GM18519 (cell line): Measurements from ENCODE around the gene TLR7.

Source experiments
- ATAC-seq: cut with Tn5 transposase; IDR thresholded peaks from one replicate; pipeline ENCODE4 v1.9.1; 2021; ENCODE audit warnings: mild to moderate bottlenecking, moderate library complexity; ENCODE audit not compliant: unreplicated experiment, low FRiP score

The TLR7 gene

DNA sequence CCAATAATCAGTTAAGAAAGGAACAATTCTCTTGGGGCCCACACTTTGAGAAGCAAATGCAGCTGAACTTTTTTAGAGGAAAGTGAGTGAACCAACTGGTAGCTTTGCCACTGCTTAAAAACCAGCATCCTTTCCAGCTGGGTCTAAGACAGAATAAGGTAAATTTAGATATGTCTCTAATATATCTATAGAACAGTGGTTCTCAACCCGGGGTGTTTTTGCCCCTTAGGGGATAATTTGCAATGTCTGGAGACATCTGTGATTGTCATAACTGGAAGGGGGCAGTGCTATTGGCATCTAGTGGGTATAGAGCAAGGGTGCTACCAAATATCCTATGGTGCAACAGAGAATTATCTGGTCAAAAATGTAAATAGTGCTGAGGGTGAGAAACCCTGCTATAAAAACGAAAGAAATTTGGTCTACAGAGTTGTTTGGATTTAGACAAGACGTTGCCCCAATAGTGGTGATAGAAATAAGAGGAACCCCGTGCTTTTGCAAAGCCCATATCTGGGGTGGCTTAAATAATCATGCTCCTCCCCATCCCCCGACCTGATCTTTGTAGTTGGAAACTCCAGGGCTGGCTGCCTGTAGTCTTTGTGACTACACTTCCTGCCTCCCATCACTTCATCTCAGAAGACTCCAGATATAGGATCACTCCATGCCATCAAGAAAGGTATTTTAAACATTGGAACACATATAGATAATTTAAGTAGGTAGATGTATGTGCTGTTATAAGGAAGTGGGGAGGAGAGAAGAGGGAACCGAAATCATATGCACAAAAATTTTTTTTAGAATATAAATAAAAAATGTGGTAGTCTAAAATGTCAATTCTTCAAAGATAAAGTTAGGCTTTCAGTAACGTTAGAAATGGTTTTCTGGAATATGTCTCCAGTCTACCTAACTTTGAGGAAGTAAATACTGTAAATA, at the start of gene TLR7:
TSS of gene TLR7 (plus strand) at position 622 of the 927 bp plus-strand sequence. CDS start 507 bp downstream, outside the sequence.
- no peak for ATAC-seq

DNA sequence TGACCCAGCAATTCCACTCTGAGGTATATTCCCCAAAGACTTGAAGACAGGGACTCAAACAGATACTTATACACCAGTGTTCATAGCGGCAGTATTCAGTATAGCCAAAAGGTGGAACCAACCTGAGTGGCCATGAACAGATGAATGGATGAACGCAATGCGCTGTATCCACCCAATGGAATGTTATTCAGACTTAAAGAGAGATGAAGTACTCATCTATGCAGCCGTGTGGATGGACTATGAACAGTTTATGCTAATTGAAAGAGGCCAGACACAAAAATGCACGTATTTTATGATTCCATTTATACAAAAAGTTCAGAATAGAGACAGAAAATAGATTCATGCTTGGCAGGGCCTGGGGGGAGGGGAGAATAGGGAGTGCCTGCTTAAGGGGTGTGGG, 49.3 kb upstream of the TLR7 start:
- no peak for ATAC-seq

DNA sequence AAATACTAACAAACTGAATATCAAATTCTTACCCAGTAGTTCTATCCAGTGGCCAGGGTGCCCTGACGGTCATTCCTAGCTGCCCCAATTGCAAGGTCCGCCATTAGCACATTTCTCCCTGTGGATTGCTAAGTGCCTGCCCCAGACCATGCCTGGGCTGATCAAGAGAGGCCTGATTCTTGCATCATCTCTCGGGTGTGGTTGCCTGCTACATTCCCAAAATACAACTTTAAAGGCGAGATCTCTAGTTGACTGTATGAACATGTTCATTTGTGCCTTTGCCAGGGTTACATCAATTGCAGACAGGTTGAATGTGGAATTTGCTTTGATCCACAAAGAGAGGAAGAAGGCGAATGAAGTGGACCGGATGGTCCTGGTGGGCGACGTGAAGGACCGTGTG, 47.6 kb upstream of the TLR7 start:
- ATAC-seq, result no peak

DNA sequence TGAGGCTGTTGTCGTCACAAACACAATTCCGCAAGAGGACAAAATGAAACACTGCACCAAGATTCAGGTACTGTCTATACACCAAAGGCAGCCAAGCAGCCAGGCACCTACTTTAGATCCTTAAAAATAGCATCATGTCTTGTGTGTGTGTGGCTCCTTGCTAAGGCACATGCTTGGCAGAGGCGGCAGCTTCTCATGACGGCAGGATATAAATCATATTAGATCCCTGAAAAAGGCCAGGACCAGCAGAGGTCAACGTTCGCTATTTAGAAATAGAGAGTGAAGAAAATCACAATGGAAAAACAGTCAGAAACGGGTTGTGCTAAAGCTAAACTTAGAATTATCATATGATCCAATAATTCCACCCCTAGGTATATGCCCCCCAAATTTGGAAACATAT, 46.1 kb upstream of the TLR7 start:
- no peak for ATAC-seq

DNA sequence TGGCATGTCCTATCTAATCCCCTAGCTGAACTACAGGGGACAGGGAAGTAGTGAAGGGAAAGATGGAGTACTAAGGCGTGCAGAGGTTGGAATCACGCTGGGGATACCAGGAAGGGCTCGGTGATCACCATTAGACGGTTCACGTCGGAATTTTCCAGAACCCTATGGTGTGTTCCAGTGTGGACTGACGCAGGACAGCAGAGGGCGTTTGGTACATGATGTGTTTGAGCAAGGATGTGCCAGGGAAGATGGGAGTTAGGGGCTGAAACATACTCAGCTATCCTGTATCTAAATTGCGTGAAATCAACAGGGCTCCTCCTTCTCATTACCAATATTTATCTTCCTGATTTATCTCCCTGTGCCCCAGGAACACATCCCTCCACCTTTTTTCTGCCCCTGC, 41.9 kb upstream of the TLR7 start:
- ATAC-seq, result no peak

DNA sequence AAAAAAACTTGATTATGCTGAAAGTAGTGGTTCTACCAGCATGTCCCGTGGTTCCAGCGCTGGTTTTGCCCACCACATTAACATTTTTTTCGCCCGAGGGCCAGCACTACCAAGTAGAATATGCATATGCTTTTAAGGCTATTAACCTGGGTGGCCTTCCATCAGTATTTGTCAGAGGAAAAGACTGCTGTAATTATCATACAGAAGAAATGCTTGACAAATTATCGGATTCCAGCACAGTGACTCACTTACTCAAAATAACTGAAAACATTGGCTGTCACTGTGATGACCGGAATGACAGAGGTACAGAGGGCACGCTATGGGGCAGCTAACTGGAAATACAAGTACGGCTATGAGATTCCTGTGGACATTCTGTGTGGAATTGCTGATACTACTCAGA, 41.1 kb upstream of the TLR7 start:
- no peak for ATAC-seq

DNA sequence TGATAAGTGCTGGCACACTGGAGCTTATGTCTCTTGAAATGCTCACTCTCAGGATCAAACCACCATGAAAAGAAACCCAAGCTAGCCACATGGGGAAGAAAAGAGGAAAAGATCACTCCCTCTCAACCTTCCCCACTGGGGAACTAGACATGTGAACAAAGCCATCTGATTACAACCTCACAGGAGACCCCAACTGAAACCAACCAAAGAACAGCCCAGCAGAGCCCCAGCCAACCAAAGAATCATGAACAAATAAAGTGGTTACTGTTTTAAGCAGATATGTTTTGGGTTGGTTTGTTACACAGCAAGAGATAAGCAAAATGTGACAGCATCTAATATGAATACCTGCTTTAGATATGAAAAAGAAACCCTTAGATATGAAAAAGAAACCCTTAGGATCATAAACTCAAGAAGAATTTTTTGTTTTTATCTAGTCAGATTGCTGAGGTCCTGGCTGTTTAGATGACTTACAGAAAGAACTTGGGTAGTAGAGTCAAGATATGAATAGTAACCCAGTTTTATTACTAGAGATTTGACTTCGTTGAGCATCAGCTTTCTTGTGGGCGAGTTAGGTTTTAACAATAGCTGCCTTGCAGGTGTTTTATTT, 23.7 kb upstream of the TLR7 start:
- ATAC-seq, result no peak

DNA sequence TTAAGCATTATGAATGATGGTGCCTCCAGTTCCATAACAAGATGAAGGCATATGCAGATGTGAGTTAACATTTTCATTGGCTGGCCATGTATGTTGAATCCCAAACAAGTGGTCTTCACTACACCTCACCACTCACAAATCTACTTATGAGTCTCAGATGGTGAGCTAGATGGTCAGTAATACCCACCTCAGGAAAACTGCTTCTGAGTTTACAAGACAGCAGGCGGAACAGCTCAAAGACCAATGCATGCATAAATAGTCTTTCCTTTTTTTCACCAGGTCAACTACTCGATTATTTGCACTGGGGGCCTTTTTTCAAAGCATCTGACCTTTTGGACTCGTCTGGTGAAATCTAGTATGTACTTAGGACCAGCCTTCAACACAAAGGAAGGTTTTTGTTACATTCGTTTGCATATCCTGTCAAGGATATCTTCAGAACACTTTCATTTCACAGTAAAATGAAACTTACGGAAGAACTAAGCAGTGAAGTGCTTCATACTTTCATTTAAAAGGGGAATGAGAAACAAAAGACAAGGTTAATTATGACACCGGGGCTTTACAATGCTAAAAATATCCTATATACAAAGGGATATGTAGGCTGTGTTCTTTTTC, 23.1 kb upstream of the TLR7 start:
- peak; percentile 89 for ATAC-seq

DNA sequence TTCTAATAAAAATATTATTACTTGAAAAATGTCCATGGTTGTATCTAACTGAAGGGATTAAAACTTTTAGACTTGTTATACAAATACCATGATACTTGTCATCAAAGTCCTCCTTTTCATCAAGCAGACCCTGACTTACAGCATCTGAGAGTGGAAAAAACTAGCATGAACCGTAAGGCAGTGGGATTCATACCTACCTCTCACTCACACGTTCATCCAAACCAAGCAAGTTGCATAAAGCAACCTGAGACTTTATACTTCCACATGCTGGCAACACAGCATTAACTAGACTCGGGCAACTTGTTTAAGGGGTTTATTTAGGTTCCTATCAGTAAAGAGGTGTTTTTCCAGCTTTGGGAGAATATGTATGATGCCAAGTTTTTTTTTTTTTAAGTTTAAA, 22.6 kb upstream of the TLR7 start:
- no peak for ATAC-seq

DNA sequence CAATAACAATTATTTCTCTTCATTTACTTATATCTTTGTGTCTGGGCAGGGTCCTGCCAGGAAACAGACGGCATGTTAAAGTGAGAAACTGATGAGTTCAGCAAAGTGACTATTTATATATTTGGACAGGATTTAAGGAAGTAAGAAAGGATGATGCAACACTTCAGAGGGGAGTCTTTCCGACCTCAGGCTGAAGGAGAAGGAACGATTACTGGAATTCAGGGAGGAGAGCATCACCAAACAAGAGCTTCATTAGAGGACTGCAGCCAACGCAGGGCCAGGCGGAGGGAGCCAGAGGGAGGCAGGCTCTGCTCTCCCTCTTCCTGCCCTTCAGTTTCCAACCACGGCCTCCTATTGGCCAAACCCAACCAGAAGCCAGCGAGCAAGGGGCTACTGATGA, 1.5 kb upstream of the TLR7 start:
- no peak for ATAC-seq

DNA sequence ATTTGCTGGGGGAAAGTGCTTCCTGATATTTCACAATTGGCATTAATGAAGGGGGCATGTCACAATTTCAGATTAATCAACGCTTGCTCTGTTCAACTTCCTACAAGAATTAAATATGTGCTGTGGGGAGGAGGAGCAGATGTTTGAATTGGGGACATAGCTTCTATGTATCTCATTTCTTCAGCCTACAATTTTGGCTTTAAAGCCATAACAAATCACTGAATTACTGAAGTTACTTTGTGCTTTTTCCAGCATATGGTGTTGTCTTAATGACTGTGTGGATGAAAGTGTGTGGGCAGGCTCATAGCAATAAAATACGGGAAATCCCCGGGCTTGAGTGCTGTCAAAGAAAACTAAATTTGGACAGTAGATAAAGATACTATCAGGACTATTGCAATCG, 813 bp downstream of the TLR7 start:
- no peak for ATAC-seq

DNA sequence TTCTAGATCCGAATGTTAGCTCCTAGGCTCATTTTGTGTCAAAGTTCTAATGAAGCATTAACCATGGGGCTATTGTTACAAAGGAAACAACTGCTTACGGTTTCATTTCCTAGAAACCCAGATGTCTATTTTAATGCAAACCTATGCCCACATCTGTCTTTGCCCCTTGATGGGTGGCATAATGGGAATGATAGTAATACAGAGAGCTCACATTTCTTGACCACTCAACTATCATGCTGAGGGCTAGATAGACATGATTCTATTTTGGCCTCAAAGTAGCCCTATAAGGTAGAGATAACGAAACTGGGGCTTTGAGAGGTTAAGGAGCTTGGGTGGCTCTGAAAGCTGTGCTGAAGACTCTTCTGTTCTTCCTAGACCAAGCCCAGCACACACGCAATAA, 1.9 kb downstream of the TLR7 start:
- ATAC-seq, result no peak

DNA sequence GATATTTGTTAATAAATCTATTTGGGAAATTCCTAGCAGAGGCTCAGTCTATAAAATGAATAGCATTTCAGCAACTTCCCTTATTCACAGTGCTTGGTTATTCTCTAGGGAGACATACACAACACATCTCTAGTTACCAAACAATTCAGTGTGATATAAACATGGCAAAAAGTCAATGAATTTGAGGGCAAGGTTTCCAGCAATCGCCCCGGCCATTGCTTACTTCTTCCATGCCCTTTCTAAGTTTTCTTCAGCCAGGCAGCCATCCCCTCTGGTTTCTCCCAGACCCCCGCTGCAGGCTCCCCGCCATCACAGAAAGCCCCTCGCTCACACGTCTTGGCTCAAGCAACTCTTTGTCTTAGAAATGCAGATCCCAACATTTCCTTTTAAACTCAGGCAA, 4.4 kb downstream of the TLR7 start:
- ATAC-seq, result no peak

DNA sequence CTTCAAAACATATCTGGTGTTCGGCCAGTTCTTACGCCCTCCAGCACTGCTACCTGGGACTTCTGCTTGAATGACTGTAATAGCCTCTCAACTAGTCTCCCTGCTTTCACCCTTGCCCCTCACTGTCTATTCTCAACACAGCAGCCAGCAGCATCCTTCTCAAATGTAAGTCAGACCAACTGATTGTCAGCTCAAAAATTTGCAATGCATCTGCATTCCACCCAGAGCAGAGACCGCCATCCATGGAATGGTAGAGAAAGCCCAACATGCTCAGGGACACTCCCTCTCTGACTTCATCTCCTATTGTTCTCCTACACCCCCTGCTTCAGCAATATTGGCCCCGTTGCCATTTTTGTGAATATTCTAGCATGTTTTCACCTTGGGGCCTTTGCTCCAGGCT, 5.9 kb downstream of the TLR7 start:
- no peak for ATAC-seq

DNA sequence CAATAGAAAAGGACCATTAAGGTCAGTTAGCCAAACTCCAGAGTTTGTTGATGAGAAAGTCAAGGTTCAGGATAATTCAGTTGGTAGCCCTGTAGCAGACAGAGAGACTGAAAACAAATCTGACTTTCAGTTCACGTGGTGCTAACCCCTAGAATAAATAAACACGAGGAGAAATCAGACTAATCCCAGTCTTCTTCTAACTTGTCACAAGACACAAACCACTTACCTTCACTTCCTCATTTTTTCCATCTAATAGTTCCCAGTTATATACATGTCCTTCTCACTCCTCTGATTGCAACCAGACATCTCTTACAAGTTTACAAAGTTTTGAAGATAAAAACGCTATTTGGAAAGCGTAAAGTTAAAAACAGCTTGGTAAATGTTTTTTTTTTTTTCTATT, 7.7 kb downstream of the TLR7 start:
- no peak for ATAC-seq

DNA sequence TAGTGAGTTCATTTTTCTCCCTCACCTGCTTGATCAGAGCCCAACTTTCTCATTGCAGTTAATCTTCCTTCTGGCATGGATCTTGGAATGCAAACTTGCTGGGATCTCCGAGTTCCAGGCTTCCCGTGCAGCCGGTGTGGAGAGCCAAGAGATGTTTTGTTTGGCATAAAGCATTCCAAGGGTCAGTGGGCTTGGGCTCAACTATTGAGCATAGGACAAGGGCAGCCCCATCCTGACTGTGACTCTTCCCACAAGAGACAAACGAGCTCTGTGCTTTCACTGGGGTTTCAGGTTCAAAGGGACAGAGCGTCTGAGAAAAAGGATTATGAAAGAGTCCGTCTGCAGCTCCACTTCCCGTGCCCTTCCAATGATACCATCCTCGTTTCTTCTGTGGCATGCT, 10.5 kb downstream of the TLR7 start:
- no peak for ATAC-seq

DNA sequence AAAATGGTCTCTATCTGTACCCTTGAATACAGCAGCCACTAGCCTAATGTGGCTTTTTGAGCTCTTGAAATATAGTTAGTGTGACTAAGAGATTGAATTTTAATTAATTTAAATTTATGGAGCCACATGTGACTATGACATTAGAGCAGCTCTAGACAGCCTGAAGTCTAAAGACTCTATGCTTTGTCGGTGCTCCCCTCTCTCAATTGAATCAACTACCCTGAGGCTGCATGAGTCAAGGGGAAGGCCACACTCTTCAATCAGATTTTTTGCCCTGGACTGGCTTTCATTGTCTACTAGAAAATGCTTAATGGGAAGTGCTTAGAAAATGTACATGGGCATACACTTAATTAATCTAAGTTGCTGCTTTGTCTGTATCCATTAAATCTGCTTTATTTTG, 11.7 kb downstream of the TLR7 start:
- no peak for ATAC-seq

DNA sequence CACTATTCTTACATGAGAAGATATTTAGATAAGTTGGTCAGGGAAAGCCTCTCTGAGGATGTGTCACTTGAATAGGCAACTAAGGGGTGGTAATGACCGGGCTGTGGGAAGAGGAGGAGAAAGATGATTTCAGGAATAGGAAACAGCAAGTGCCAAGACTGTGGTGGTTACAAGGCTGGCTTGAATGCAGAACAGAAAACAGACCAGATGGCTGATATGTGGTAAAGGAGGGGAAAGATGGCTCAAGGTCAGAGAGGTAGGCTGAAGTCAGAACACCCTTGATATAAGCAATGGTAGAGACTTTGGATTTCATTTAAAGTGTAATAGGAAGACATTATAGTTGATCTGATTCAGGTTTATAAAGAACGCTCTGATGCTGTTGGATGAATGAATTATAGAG, 15.0 kb downstream of the TLR7 start:
- no peak for ATAC-seq

DNA sequence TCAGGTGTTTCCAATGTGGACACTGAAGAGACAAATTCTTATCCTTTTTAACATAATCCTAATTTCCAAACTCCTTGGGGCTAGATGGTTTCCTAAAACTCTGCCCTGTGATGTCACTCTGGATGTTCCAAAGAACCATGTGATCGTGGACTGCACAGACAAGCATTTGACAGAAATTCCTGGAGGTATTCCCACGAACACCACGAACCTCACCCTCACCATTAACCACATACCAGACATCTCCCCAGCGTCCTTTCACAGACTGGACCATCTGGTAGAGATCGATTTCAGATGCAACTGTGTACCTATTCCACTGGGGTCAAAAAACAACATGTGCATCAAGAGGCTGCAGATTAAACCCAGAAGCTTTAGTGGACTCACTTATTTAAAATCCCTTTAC, 18.6 kb downstream of the TLR7 start:
- no peak for ATAC-seq

DNA sequence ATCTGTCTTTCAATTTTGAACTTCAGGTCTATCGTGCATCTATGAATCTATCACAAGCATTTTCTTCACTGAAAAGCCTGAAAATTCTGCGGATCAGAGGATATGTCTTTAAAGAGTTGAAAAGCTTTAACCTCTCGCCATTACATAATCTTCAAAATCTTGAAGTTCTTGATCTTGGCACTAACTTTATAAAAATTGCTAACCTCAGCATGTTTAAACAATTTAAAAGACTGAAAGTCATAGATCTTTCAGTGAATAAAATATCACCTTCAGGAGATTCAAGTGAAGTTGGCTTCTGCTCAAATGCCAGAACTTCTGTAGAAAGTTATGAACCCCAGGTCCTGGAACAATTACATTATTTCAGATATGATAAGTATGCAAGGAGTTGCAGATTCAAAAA, 19.7 kb downstream of the TLR7 start:
- ATAC-seq, result no peak

DNA sequence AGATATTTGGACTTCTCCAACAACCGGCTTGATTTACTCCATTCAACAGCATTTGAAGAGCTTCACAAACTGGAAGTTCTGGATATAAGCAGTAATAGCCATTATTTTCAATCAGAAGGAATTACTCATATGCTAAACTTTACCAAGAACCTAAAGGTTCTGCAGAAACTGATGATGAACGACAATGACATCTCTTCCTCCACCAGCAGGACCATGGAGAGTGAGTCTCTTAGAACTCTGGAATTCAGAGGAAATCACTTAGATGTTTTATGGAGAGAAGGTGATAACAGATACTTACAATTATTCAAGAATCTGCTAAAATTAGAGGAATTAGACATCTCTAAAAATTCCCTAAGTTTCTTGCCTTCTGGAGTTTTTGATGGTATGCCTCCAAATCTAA, 20.3 kb downstream of the TLR7 start:
- no peak for ATAC-seq

DNA sequence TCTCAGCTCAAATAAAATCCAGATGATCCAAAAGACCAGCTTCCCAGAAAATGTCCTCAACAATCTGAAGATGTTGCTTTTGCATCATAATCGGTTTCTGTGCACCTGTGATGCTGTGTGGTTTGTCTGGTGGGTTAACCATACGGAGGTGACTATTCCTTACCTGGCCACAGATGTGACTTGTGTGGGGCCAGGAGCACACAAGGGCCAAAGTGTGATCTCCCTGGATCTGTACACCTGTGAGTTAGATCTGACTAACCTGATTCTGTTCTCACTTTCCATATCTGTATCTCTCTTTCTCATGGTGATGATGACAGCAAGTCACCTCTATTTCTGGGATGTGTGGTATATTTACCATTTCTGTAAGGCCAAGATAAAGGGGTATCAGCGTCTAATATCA, 20.9 kb downstream of the TLR7 start:
- ATAC-seq, result no peak
